HepG2 (cell line): ENCODE measurements around the gene KTI12. TPM values are rescaled to one million over a fixed set of nuclear protein-coding genes. Genes with fewer than 3 reads are reported as not detected.

ENCODE experiments used
- ATAC-seq: fragments of 200-7000 bp; cut with Tn5 transposase; 3 replicates; pipeline ENCODE4 v1.9.1; 2020; ENCODE audit warnings: mild to moderate bottlenecking, moderate library complexity
- BruUV-seq: library from RNA; stranded (reverse); fragments of 400-500 nt; replicated peaks from 2 replicates; lab custom pipeline; 2021; lab: Mats Ljungman, UMichigan
- CTCF ChIA-PET: fragments of 300-600 bp; formaldehyde crosslinking; extraction: SDS; loops from one replicate; lab custom pipeline; 2021; ENCODE audit warnings: low total read pairs, inconsistent platforms, low intra/inter-chr PET ratio; lab: Yijun Ruan, JAX
- POLR2A ChIA-PET: fragments of 350-600 bp; sonication (Branson Sonifier 250); formaldehyde crosslinking; loops from one replicate; lab custom pipeline; 2020; ENCODE audit warnings: antibody characterized with exemption, inconsistent platforms; lab: Yijun Ruan, JAX
- DNase-seq: peaks from one replicate; pipeline ENCODE4 v3.0.0-alpha.2; 2015; ENCODE audit warnings: low spot score
- FAIRE-seq: peaks from 3 replicates; lab custom pipeline; 2011; peaks lifted over from hg19 to GRCh38; lab: Jason Lieb, UNC
- H2AFZ ChIP-seq: one replicate; pipeline ENCODE4 v1.6.1; 2011; ENCODE audit warnings: low read length, inconsistent platforms
- H3K27ac ChIP-seq: fragments of 300-600 bp; 3 replicates; pipeline ENCODE4 v1.8.0; 2011; ENCODE audit warnings: mixed run types, mild to moderate bottlenecking, mixed read lengths, low read length, inconsistent platforms; ENCODE audit not compliant: insufficient read depth; ENCODE audit errors: extremely low read length
- H3K27me3 ChIP-seq, 2 experiments: fragments of 200-600 bp in 1 of 2; 2 replicates in 1 of 2; 3 replicates in 1 of 2; pipeline versions ENCODE4 v1.6.0 to v1.8.0; 2011; ENCODE audit warnings: low read length in 2 of 2, mild to moderate bottlenecking in 2 of 2, moderate library complexity in 2 of 2, inconsistent platforms in 1 of 2; ENCODE audit not compliant: insufficient read depth in 2 of 2, control insufficient read depth in 1 of 2
- H3K36me3 ChIP-seq, 2 experiments: fragments of 200-600 bp in 1 of 2; replicated peaks in 1 of 2; 2 replicates in 1 of 2; 3 replicates in 1 of 2; pipeline versions ENCODE4 v1.5.1 to v1.8.0; 2011; ENCODE audit warnings: low read length in 2 of 2, inconsistent platforms in 1 of 2; ENCODE audit not compliant: insufficient read depth in 2 of 2, control insufficient read depth in 1 of 2
- H3K4me1 ChIP-seq: 2 replicates; pipeline ENCODE4 v1.5.1; 2012; ENCODE audit warnings: low read length, inconsistent platforms; ENCODE audit not compliant: insufficient read depth
- H3K4me2 ChIP-seq: 2 replicates; pipeline ENCODE4 v1.6.0; 2011; ENCODE audit warnings: low read depth, low read length, inconsistent platforms
- H3K4me3 ChIP-seq, 3 experiments: fragments of 200-600 bp in 1 of 3; sonication (generic), shearing (Covaris generic) in 1 of 3; replicated peaks in 1 of 3; 2 replicates each; pipeline ENCODE4 v1.5.1; 2011 to 2016; ENCODE audit warnings: low read length in 3 of 3, inconsistent platforms in 2 of 3, low read depth in 2 of 3, mild to moderate bottlenecking in 2 of 3, control low read depth in 1 of 3, mixed read lengths in 1 of 3; ENCODE audit not compliant: insufficient read depth in 1 of 3
- H3K79me2 ChIP-seq: one replicate; pipeline ENCODE4 v1.6.1; 2011; ENCODE audit warnings: low read length, inconsistent platforms; ENCODE audit not compliant: insufficient read depth
- H3K9ac ChIP-seq: 2 replicates; pipeline ENCODE4 v1.6.0; 2011; ENCODE audit warnings: mild to moderate bottlenecking, low read depth, low read length, inconsistent platforms; ENCODE audit not compliant: insufficient read depth
- H3K9me3 ChIP-seq: 2 replicates; pipeline ENCODE4 v1.5.1; 2012; ENCODE audit warnings: mild to moderate bottlenecking, low read length
- H4K20me1 ChIP-seq: 2 replicates; pipeline ENCODE4 v1.6.0; 2011; ENCODE audit warnings: inconsistent platforms, mild to moderate bottlenecking, low read length, moderate library complexity; ENCODE audit not compliant: insufficient read depth
- ELF4 ChIP-seq: sonication (generic); formaldehyde crosslinking; IDR thresholded peaks from 2 replicates; pipeline ENCODE4 v1.5.0; 2020; ENCODE audit warnings: missing genetic modification reagents, mild to moderate bottlenecking, moderate library complexity, borderline replicate concordance
- KDM5A ChIP-seq: fragments of 200-600 bp; sonication (generic); IDR thresholded peaks from 2 replicates; pipeline ENCODE4 v1.7.0; 2018; ENCODE audit warnings: antibody characterized with exemption, mild to moderate bottlenecking, low read length, borderline replicate concordance
- KLF13 ChIP-seq: sonication (generic); formaldehyde crosslinking; IDR thresholded peaks from 2 replicates; pipeline ENCODE4 v1.4.0; 2020; ENCODE audit warnings: mild to moderate bottlenecking, missing genetic modification reagents
- MAFF ChIP-seq: IDR thresholded peaks from 2 replicates; pipeline ENCODE4 v1.6.1; 2011; ENCODE audit warnings: low read depth, low read length, improper control_type of control experiment
- RXRA ChIP-seq: sonication (generic); formaldehyde crosslinking; IDR thresholded peaks from 2 replicates; pipeline ENCODE4 v1.5.1; 2020; ENCODE audit warnings: missing genetic modification reagents
- ZNF275 ChIP-seq: sonication (generic); formaldehyde crosslinking; IDR thresholded peaks from 2 replicates; pipeline ENCODE4 v1.8.0; 2022; ENCODE audit warnings: missing genetic modification reagents, mild to moderate bottlenecking, inconsistent platforms, borderline replicate concordance
- ZNF414 ChIP-seq: sonication (generic); formaldehyde crosslinking; IDR thresholded peaks from 2 replicates; pipeline ENCODE4 v1.5.0; 2020; ENCODE audit warnings: missing genetic modification reagents
- ZNF713 ChIP-seq: sonication (generic); formaldehyde crosslinking; IDR thresholded peaks from 2 replicates; pipeline ENCODE4 v1.4.0; 2020; ENCODE audit warnings: mild to moderate bottlenecking, missing genetic modification reagents
- WGBS: methylation state at CpG from one replicate; pipeline ENCODE4 v1.1.6; 2017; ENCODE audit warnings: low lambda C conversion rate; 5-methylcytosine and 5-hydroxymethylcytosine counted together
- in situ Hi-C: cut with HindIII; loops from 2 replicates; pipeline ENCODE4 v1.10.0; 2017; ENCODE audit warnings: low pct_unique_long_range_greater_than_20kb; ENCODE audit not compliant: extremely low pct_ligation_motif_present
- intact Hi-C: fragments of 100-400 bp; cut with micrococcal nuclease; formaldehyde crosslinking; loops from one replicate; pipeline ENCODE4 v1.10.0; 2022; ENCODE audit not compliant: unreplicated experiment
- polyA plus RNA-seq, 8 experiments: library from polyadenylated mRNA; depleted of rRNA in 3 of 8; stranded (reverse) in 7 of 8; unstranded in 1 of 8; fragments of >200 nt; fragmentation: Illumina TruSeq in 4 of 8; extraction: Trizol in 4 of 8; gene quantifications; 2 replicates each; pipeline versions ENCODE4 v1.2.1 to v1.2.3, GENCODE V29; 2011 to 2016; ENCODE audit warnings: low read depth in 4 of 8, missing spikeins in 1 of 8, mixed read lengths in 1 of 8; ENCODE audit not compliant: insufficient read depth in 1 of 8
- total RNA-seq, 5 experiments: library from RNA; depleted of rRNA; stranded (reverse); fragments of >200 nt; fragmentation: Illumina TruSeq; extraction: Trizol; gene quantifications; 2 replicates each; pipeline ENCODE4 v1.2.3, GENCODE V29; 2016; ENCODE audit warnings: low read depth in 1 of 5

Gene KTI12
- total and polyA plus RNA-seq, 2 of the 13 experiments (the other 11 are each of a cell fraction or from before 2014, with no cell fraction given) = 7.4 to 10.2 TPM

- peaks cover 35% of the 10 kb centered on the region for H3K79me2 ChIP-seq
- no TSS peak for BruUV-seq
- CTCF ChIA-PET = no interaction called here
- H3K9me3 ChIP-seq = no peaks in the 10 kb centered on the region
- H3K4me2 ChIP-seq = peak overlapping the region; percentile 94
- peak overlapping the region; percentile 80 for H3K27ac ChIP-seq
- peaks cover 76% of the 10 kb centered on the region for H3K4me1 ChIP-seq
- peak overlapping the region; percentile 90 for H3K9ac ChIP-seq
- intact Hi-C loops = no loop called here
- H2AFZ ChIP-seq = peak overlapping the region; percentile 3
- POLR2A ChIA-PET = interaction anchor here (1.1 to 2.6 kb wide), 5 partner anchors 8 to 46 kb away, joined by 4 to 25 read pairs (median 5); partner anchors contain the start of genes BTF3L4 and TXNDC12
- TF ChIP-seq ZNF414 (CRISPR knock-in tag) (0 out of 2 replicates have a peak, but pooled peaks have one; percentile 3), KLF13 (no peak), ELF4 (no peak), MAFF (no peak), RXRA (no peak), ZNF713 (no peak), KDM5A (no peak), ZNF275 (CRISPR knock-in tag) (no peak)
- no peak for ATAC-seq
- no peaks in the 10 kb centered on the region for H4K20me1 ChIP-seq
- peak overlapping the region in 2 of 3 experiments; percentile 75 to 88; a peak in 2 of 6 replicates for H3K4me3 ChIP-seq
- in situ Hi-C loops = no loop called here
- no peaks in the 10 kb centered on the region; a peak in 1 of 5 replicates for H3K36me3 ChIP-seq
- no peak for FAIRE-seq
- DNase-seq = no peak
- WGBS = 96% methylated on average over 2 of the region's 2 CpGs
- H3K27me3 ChIP-seq = no peaks in the 10 kb centered on the region; a peak in 1 of 5 replicates
Observed at GRCh38 chr1:52034050-52034384, 407 bp upstream of the KTI12 start.
